GM12878 (cell line): ENCODE results near the gene DTD1. TPM values are rescaled to one million over a fixed set of nuclear protein-coding genes. Genes with fewer than 3 reads are reported as not detected.

Experiments used
- CTCF ChIP-seq, 3 experiments: IDR thresholded peaks in 2 of 3; conservative IDR thresholded peaks in 1 of 3; 2 replicates each; pipeline ENCODE4 v1.5.1; 2011; ENCODE audit warnings: low read depth in 3 of 3, low read length in 3 of 3, mild to moderate bottlenecking in 3 of 3, control low read depth in 2 of 3, moderate library complexity in 2 of 3, inconsistent platforms in 1 of 3, mixed read lengths in 1 of 3; ENCODE audit not compliant: control insufficient read depth in 2 of 3, insufficient read depth in 1 of 3; ENCODE audit errors: extremely low read depth in 1 of 3
- FOXK2 ChIP-seq: fragments of 450-650 bp; IDR thresholded peaks from 2 replicates; pipeline ENCODE4 v1.6.1; 2017; ENCODE audit warnings: mild to moderate bottlenecking, moderate library complexity
- HCFC1 ChIP-seq: fragments of 150-350 bp; IDR thresholded peaks from 2 replicates; pipeline ENCODE4 v1.6.1; 2014; ENCODE audit warnings: low read length
- RUNX3 ChIP-seq: IDR thresholded peaks from 2 replicates; pipeline ENCODE4 v1.6.1; 2012; ENCODE audit warnings: low read length, inconsistent platforms
- YY1 ChIP-seq: IDR thresholded peaks from 2 replicates; pipeline ENCODE4 v1.6.1; 2011; ENCODE audit warnings: low read depth, mild to moderate bottlenecking, low read length
- ZNF24 ChIP-seq: fragments of 450-650 bp; IDR thresholded peaks from 2 replicates; pipeline ENCODE4 v1.6.1; 2017; ENCODE audit warnings: antibody characterized with exemption, mild to moderate bottlenecking
- ZSCAN29 ChIP-seq: fragments of 450-650 bp; IDR thresholded peaks from 2 replicates; pipeline ENCODE4 v1.6.1; 2017; ENCODE audit warnings: mild to moderate bottlenecking, moderate library complexity
- polyA plus RNA-seq, 11 experiments: library from polyadenylated mRNA; depleted of rRNA in 4 of 11; unstranded in 6 of 11; stranded (reverse) in 5 of 11; fragments of >200 nt; fragmentation: Nextera tagmentation in 4 of 11; fragmentation: Illumina TruSeq in 1 of 11; extraction: Ambion mirVana in 4 of 11; extraction: Trizol in 1 of 11; gene quantifications; 1 replicate in 1 of 11; 2 replicates in 10 of 11; pipeline versions ENCODE4 v1.2.1 to v1.2.3, GENCODE V29; 2011 to 2016; ENCODE audit warnings: inconsistent platforms in 2 of 11, missing spikeins in 2 of 11, low read depth in 1 of 11
- small RNA-seq: library from RNA; depleted of rRNA; stranded (forward); fragments of <200 nt; gene quantifications from one replicate; pipeline ENCODE3, GENCODE V24; 2014
- total RNA-seq, 4 experiments: library from RNA; depleted of rRNA in 3 of 4; stranded (reverse); fragments of >200 nt in 3 of 4; fragmentation: Illumina TruSeq in 1 of 4; extraction: Trizol in 1 of 4; gene quantifications; 2 replicates each; pipeline versions ENCODE4 v1.2.1 to v1.2.3, GENCODE V29; 2013 to 2021

The DTD1 gene
- total and polyA plus RNA-seq, 10 of the 15 experiments (the other 5 are each of a cell fraction or from before 2014, with no cell fraction given), result 24.3 to 99.8 (median 63.3) TPM

GRCh38 chr20:18815194-18815942, 227.5 kb downstream of the DTD1 start (continued):
- TF ChIP-seq RUNX3, result peak; percentile 56
- TF ChIP-seq FOXK2, result no peak
- TF ChIP-seq HCFC1, result no peak
- no peak for TF ChIP-seq CTCF (IDR thresholded peaks at IDR 0.05 in 2 of 3, conservative IDR thresholded peaks at IDR 0.05 in 1 of 3; ENCODE audit: control insufficient read depth in 2 of 3, extremely low read depth in 1 of 3, insufficient read depth in 1 of 3, low read depth in 3 of 3, low read length in 3 of 3)
- no peak for TF ChIP-seq YY1
- no peak for TF ChIP-seq ZSCAN29
- peak; percentile 88 for TF ChIP-seq ZNF24
- TF ChIP-seq, all 136 proteins: peak for 3

Small RNAs within 50 kb of the gene (small RNA-seq; reads per million reads assigned to genes)
- not detected for gene RN7SL638P
- not detected for gene RNU6ATAC34P

Other genes with a start within 250 kb of the DTD1 start
- 6.2 and 7.1 TPM in 2 replicates for gene DZANK1, start 121.0 kb upstream of the DTD1 start, total RNA-seq (2014; rRNA removed)
- 6.7 and 8.1 TPM in 2 replicates for gene DZANK1, start 121.0 kb upstream of the DTD1 start, total RNA-seq (2014; rRNA removed; fragmentation: Illumina TruSeq; extraction: Trizol)
- 4.8 and 5.5 TPM in 2 replicates for gene DZANK1, start 121.0 kb upstream of the DTD1 start, total RNA-seq (2021)
- 12.2 and 12.6 TPM in 2 replicates for gene DZANK1, start 121.0 kb upstream of the DTD1 start, polyA plus RNA-seq (2011; rRNA removed)
- gene DZANK1, start 121.0 kb upstream of the DTD1 start, polyA plus RNA-seq (2014; fragmentation: Illumina TruSeq; extraction: Trizol), result 6.8 and 10.4 TPM in 2 replicates
- gene DZANK1, start 121.0 kb upstream of the DTD1 start, polyA plus RNA-seq (2014; fragmentation: Nextera tagmentation; extraction: Ambion mirVana), result 1 to 10 TPM; 6.1 to 7.6 TPM
- 5.9 and 7.7 TPM in 2 replicates for gene DZANK1, start 121.0 kb upstream of the DTD1 start, polyA plus RNA-seq (2014; rRNA removed)
- 1 to 10 TPM; 3.6 to 3.7 TPM for gene DZANK1, start 121.0 kb upstream of the DTD1 start, polyA plus RNA-seq (2016; fragmentation: Nextera tagmentation; extraction: Ambion mirVana)
- gene POLR3F, start 120.7 kb upstream of the DTD1 start, total RNA-seq (2014; rRNA removed), result 15.7 and 18.1 TPM in 2 replicates
- 12.8 and 12.9 TPM in 2 replicates for gene POLR3F, start 120.7 kb upstream of the DTD1 start, total RNA-seq (2014; rRNA removed; fragmentation: Illumina TruSeq; extraction: Trizol)
- 8.1 and 8.7 TPM in 2 replicates for gene POLR3F, start 120.7 kb upstream of the DTD1 start, total RNA-seq (2021)
- 8.7 and 14.9 TPM in 2 replicates for gene POLR3F, start 120.7 kb upstream of the DTD1 start, polyA plus RNA-seq (2011; rRNA removed)
- 11.5 and 13.9 TPM in 2 replicates for gene POLR3F, start 120.7 kb upstream of the DTD1 start, polyA plus RNA-seq (2014; fragmentation: Illumina TruSeq; extraction: Trizol)
- gene POLR3F, start 120.7 kb upstream of the DTD1 start, polyA plus RNA-seq (2014; fragmentation: Nextera tagmentation; extraction: Ambion mirVana), result 10 to 100 TPM in 1 of 2 experiments, 1 to 10 TPM in 1; 9.5 to 12.4 TPM
- gene POLR3F, start 120.7 kb upstream of the DTD1 start, polyA plus RNA-seq (2014; rRNA removed), result 13.5 and 16.9 TPM in 2 replicates
- 10 to 100 TPM; 13.8 to 14.6 TPM for gene POLR3F, start 120.7 kb upstream of the DTD1 start, polyA plus RNA-seq (2016; fragmentation: Nextera tagmentation; extraction: Ambion mirVana)
- 22.3 and 26.0 TPM in 2 replicates for gene RBBP9, start 90.8 kb upstream of the DTD1 start, total RNA-seq (2014; rRNA removed)
- 24.9 TPM in 2 replicates for gene RBBP9, start 90.8 kb upstream of the DTD1 start, total RNA-seq (2014; rRNA removed; fragmentation: Illumina TruSeq; extraction: Trizol)
- gene RBBP9, start 90.8 kb upstream of the DTD1 start, total RNA-seq (2021), result 17.8 and 18.2 TPM in 2 replicates
- 34.1 and 44.0 TPM in 2 replicates for gene RBBP9, start 90.8 kb upstream of the DTD1 start, polyA plus RNA-seq (2011; rRNA removed)
- gene RBBP9, start 90.8 kb upstream of the DTD1 start, polyA plus RNA-seq (2014; fragmentation: Illumina TruSeq; extraction: Trizol), result 29.7 and 36.5 TPM in 2 replicates
- 1 to 10 TPM; 7.1 to 9.2 TPM for gene RBBP9, start 90.8 kb upstream of the DTD1 start, polyA plus RNA-seq (2014; fragmentation: Nextera tagmentation; extraction: Ambion mirVana)
- gene RBBP9, start 90.8 kb upstream of the DTD1 start, polyA plus RNA-seq (2014; rRNA removed), result 12.5 and 12.7 TPM in 2 replicates
- gene RBBP9, start 90.8 kb upstream of the DTD1 start, polyA plus RNA-seq (2016; fragmentation: Nextera tagmentation; extraction: Ambion mirVana), result 10 to 100 TPM; 13.2 to 13.8 TPM
- 86.9 and 96.4 TPM in 2 replicates for gene SEC23B, start 80.1 kb upstream of the DTD1 start, total RNA-seq (2014; rRNA removed)
- 64.3 and 66.8 TPM in 2 replicates for gene SEC23B, start 80.1 kb upstream of the DTD1 start, total RNA-seq (2014; rRNA removed; fragmentation: Illumina TruSeq; extraction: Trizol)
- gene SEC23B, start 80.1 kb upstream of the DTD1 start, total RNA-seq (2021), result 60.8 and 66.0 TPM in 2 replicates
- 118 and 121 TPM in 2 replicates for gene SEC23B, start 80.1 kb upstream of the DTD1 start, polyA plus RNA-seq (2011; rRNA removed)
- 77.9 and 94.0 TPM in 2 replicates for gene SEC23B, start 80.1 kb upstream of the DTD1 start, polyA plus RNA-seq (2014; fragmentation: Illumina TruSeq; extraction: Trizol)
- 10 to 100 TPM; 49.1 to 73.2 TPM for gene SEC23B, start 80.1 kb upstream of the DTD1 start, polyA plus RNA-seq (2014; fragmentation: Nextera tagmentation; extraction: Ambion mirVana)
- gene SEC23B, start 80.1 kb upstream of the DTD1 start, polyA plus RNA-seq (2014; rRNA removed), result 67.2 and 72.1 TPM in 2 replicates
- gene SEC23B, start 80.1 kb upstream of the DTD1 start, polyA plus RNA-seq (2016; fragmentation: Nextera tagmentation; extraction: Ambion mirVana), result 10 to 100 TPM; 93.4 to 95.7 TPM
- gene SMIM26, start 20.6 kb upstream of the DTD1 start, total RNA-seq (2014; rRNA removed), result 171 and 180 TPM in 2 replicates
- gene SMIM26, start 20.6 kb upstream of the DTD1 start, total RNA-seq (2014; rRNA removed; fragmentation: Illumina TruSeq; extraction: Trizol), result 148 and 149 TPM in 2 replicates
- gene SMIM26, start 20.6 kb upstream of the DTD1 start, total RNA-seq (2021), result 74.3 and 90.0 TPM in 2 replicates
- gene SMIM26, start 20.6 kb upstream of the DTD1 start, polyA plus RNA-seq (2011; rRNA removed), result 137 and 180 TPM in 2 replicates
- gene SMIM26, start 20.6 kb upstream of the DTD1 start, polyA plus RNA-seq (2014; fragmentation: Illumina TruSeq; extraction: Trizol), result 138 and 156 TPM in 2 replicates
- gene SMIM26, start 20.6 kb upstream of the DTD1 start, polyA plus RNA-seq (2014; fragmentation: Nextera tagmentation; extraction: Ambion mirVana), result 100 to 1,000 TPM; 303 to 329 TPM
- gene SMIM26, start 20.6 kb upstream of the DTD1 start, polyA plus RNA-seq (2014; rRNA removed), result 123 and 189 TPM in 2 replicates
- 100 to 1,000 TPM; 189 to 195 TPM for gene SMIM26, start 20.6 kb upstream of the DTD1 start, polyA plus RNA-seq (2016; fragmentation: Nextera tagmentation; extraction: Ambion mirVana)
- not detected in 2 replicates for gene SCP2D1, start 225.7 kb downstream of the DTD1 start, total RNA-seq (2014; rRNA removed)
- not detected in 2 replicates for gene SCP2D1, start 225.7 kb downstream of the DTD1 start, total RNA-seq (2014; rRNA removed; fragmentation: Illumina TruSeq; extraction: Trizol)
- not detected in 2 replicates for gene SCP2D1, start 225.7 kb downstream of the DTD1 start, total RNA-seq (2021)
- not detected in 2 replicates for gene SCP2D1, start 225.7 kb downstream of the DTD1 start, polyA plus RNA-seq (2011; rRNA removed)
- gene SCP2D1, start 225.7 kb downstream of the DTD1 start, polyA plus RNA-seq (2014; fragmentation: Illumina TruSeq; extraction: Trizol), result not detected in 2 replicates
- not detected for gene SCP2D1, start 225.7 kb downstream of the DTD1 start, polyA plus RNA-seq (2014; fragmentation: Nextera tagmentation; extraction: Ambion mirVana)
- gene SCP2D1, start 225.7 kb downstream of the DTD1 start, polyA plus RNA-seq (2014; rRNA removed), result not detected in 2 replicates
- gene SCP2D1, start 225.7 kb downstream of the DTD1 start, polyA plus RNA-seq (2016; fragmentation: Nextera tagmentation; extraction: Ambion mirVana), result not detected